IMR-90 (cell line): Measurements from ENCODE around the gene NUDT16.

Experiments used
- CEBPB ChIP-seq: IDR thresholded peaks from 2 replicates; pipeline ENCODE4 v1.6.1; 2012; ENCODE audit warnings: low read depth, low read length, improper control_type of control experiment
- FOS ChIP-seq: fragments of 150-350 bp; IDR thresholded peaks from 2 replicates; pipeline ENCODE4 v1.6.1; 2016; ENCODE audit warnings: low read depth, low read length
- MAZ ChIP-seq: IDR thresholded peaks from 2 replicates; pipeline ENCODE4 v1.6.1; 2012; ENCODE audit warnings: low read depth, mild to moderate bottlenecking, low read length, improper control_type of control experiment, moderate library complexity, borderline replicate concordance
- MXI1 ChIP-seq: IDR thresholded peaks from 2 replicates; pipeline ENCODE4 v1.6.1; 2012; ENCODE audit warnings: low read depth, mild to moderate bottlenecking, low read length, moderate library complexity, borderline replicate concordance
- POLR2A ChIP-seq: IDR thresholded peaks from 2 replicates; pipeline ENCODE4 v1.6.1; 2012; ENCODE audit warnings: mild to moderate bottlenecking, low read depth, low read length
- RFX5 ChIP-seq: IDR thresholded peaks from 2 replicates; pipeline ENCODE4 v1.8.0; 2012; ENCODE audit warnings: low read depth, mild to moderate bottlenecking, low read length, moderate library complexity
- USF2 ChIP-seq: fragments of 150-350 bp; IDR thresholded peaks from 2 replicates; pipeline ENCODE4 v1.6.1; 2017; ENCODE audit warnings: mild to moderate bottlenecking, antibody characterized with exemption, low read length, low read depth
- TF ChIP-seq, protein P1 (sequence below): conservative IDR thresholded peaks from 2 replicates; pipeline ENCODE4 v1.5.1; 2012; ENCODE audit warnings: mild to moderate bottlenecking, low read depth, low read length, improper control_type of control experiment

DNA sequence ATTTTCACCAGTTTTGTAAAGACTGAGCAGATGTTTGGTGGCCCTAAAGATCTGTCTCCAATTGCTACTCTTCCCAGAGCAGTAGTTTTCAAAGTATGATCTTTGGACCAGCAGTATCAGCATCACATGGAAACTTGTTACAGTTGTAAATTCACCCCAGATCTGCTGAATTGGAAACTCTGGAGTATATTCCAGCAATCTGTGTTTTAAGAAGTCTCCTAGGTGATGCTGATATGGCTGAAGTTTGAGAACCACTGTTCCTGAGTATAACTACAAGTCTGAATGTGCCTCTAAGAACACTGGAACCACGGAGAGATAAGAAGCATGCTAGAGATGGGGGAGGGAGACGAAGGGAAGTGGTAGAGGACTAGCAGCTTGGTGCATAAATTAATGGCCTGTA, 45.7 kb downstream of the NUDT16 start:
- TF ChIP-seq, protein P1, sequence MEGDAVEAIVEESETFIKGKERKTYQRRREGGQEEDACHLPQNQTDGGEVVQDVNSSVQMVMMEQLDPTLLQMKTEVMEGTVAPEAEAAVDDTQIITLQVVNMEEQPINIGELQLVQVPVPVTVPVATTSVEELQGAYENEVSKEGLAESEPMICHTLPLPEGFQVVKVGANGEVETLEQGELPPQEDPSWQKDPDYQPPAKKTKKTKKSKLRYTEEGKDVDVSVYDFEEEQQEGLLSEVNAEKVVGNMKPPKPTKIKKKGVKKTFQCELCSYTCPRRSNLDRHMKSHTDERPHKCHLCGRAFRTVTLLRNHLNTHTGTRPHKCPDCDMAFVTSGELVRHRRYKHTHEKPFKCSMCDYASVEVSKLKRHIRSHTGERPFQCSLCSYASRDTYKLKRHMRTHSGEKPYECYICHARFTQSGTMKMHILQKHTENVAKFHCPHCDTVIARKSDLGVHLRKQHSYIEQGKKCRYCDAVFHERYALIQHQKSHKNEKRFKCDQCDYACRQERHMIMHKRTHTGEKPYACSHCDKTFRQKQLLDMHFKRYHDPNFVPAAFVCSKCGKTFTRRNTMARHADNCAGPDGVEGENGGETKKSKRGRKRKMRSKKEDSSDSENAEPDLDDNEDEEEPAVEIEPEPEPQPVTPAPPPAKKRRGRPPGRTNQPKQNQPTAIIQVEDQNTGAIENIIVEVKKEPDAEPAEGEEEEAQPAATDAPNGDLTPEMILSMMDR: no peak
- TF ChIP-seq CEBPB (no peak), POLR2A (no peak), FOS (no peak), MXI1 (no peak), RFX5 (no peak), USF2 (no peak), MAZ (no peak)
